PC-3 (cell line): ENCODE results near the gene ZNF835. TPM values are rescaled to one million over a fixed set of nuclear protein-coding genes. Genes with fewer than 3 reads are reported as not detected.

ENCODE experiments used
- ATAC-seq: fragments of 200-7000 bp; cut with Tn5 transposase; 2 replicates; pipeline ENCODE4 v1.9.1; 2020; ENCODE audit warnings: mild to moderate bottlenecking, moderate library complexity
- BruUV-seq: library from RNA; stranded (reverse); fragments of 400-500 nt; replicated peaks from 2 replicates; lab custom pipeline; 2021; lab: Mats Ljungman, UMichigan
- CTCF ChIA-PET: fragments of 300-600 bp; sonication (Branson Sonifier 250); formaldehyde crosslinking; loops from one replicate; lab custom pipeline; 2022; ENCODE audit warnings: antibody characterized with exemption; lab: Charles Lee
- POLR2A ChIA-PET: fragments of 300-600 bp; sonication (Branson Sonifier 250); formaldehyde crosslinking; loops from one replicate; lab custom pipeline; 2022; ENCODE audit warnings: antibody characterized with exemption; ENCODE audit not compliant: unreplicated experiment; lab: Charles Lee
- DNase-seq: peaks from one replicate; pipeline ENCODE4 v3.0.0-alpha.2; 2015
- H2AFZ ChIP-seq: fragments of 300-600 bp; sonication (generic); 2 replicates; pipeline ENCODE4 v1.6.0; 2016; ENCODE audit warnings: antibody characterized with exemption, low read length
- H3F3A ChIP-seq: fragments of 300-600 bp; sonication (generic); one replicate; pipeline ENCODE4 v1.6.0; 2017; ENCODE audit warnings: antibody characterized with exemption, low read length, control low read depth, mild to moderate bottlenecking; ENCODE audit not compliant: unreplicated experiment
- H3K27ac ChIP-seq: fragments of 300-600 bp; sonication (generic); 2 replicates; pipeline ENCODE4 v1.5.1; 2016; ENCODE audit warnings: mild to moderate bottlenecking, low read length
- H3K27me3 ChIP-seq: fragments of 300-600 bp; sonication (generic); 2 replicates; pipeline ENCODE4 v1.6.1; 2016; ENCODE audit warnings: low read length, mixed read lengths
- H3K36me3 ChIP-seq: fragments of 300-600 bp; sonication (generic); 2 replicates; pipeline ENCODE4 v1.6.1; 2016; ENCODE audit warnings: low read depth, mixed run types, low read length, mixed read lengths
- H3K4me1 ChIP-seq: fragments of 300-600 bp; sonication (generic); 2 replicates; pipeline ENCODE4 v1.5.1; 2016; ENCODE audit warnings: low read length; ENCODE audit not compliant: insufficient read depth
- H3K4me2 ChIP-seq: fragments of 300-600 bp; sonication (generic); 2 replicates; pipeline ENCODE4 v1.6.0; 2016; ENCODE audit warnings: low read length
- H3K4me3 ChIP-seq: fragments of 300-600 bp; sonication (generic); 2 replicates; pipeline ENCODE4 v1.5.1; 2016; ENCODE audit warnings: mild to moderate bottlenecking, low read length, mixed read lengths
- H3K79me2 ChIP-seq: fragments of 300-600 bp; sonication (generic); 2 replicates; pipeline ENCODE4 v1.6.1; 2017; ENCODE audit warnings: low read length, mixed read lengths
- H3K9ac ChIP-seq: fragments of 300-600 bp; sonication (generic); 2 replicates; pipeline ENCODE4 v1.6.0; 2016; ENCODE audit warnings: mild to moderate bottlenecking, low read length
- H3K9me2 ChIP-seq: fragments of 300-600 bp; sonication (generic); replicated peaks from 2 replicates; pipeline ENCODE4 v1.6.1; 2016; ENCODE audit warnings: mixed run types, low read length, mixed read lengths
- H3K9me3 ChIP-seq: fragments of 300-600 bp; sonication (generic); 2 replicates; pipeline ENCODE4 v1.6.1; 2016; ENCODE audit warnings: low read length, mixed read lengths
- H4K20me1 ChIP-seq: fragments of 300-600 bp; sonication (generic); 2 replicates; pipeline ENCODE4 v1.6.1; 2016; ENCODE audit warnings: low read length, mixed read lengths
- CTCF ChIP-seq: fragments of 300-600 bp; sonication (generic); conservative IDR thresholded peaks from 2 replicates; pipeline ENCODE4 v1.5.1; 2017; ENCODE audit warnings: antibody characterized with exemption, low read depth, mild to moderate bottlenecking, low read length
- EZH2 ChIP-seq: fragments of 300-600 bp; sonication (generic); IDR thresholded peaks from one replicate; pipeline ENCODE4 v1.6.1; 2017; ENCODE audit warnings: antibody characterized with exemption, mild to moderate bottlenecking, low read length; ENCODE audit not compliant: unreplicated experiment
- EZH2phosphoT487 ChIP-seq: fragments of 300-600 bp; sonication (generic); IDR thresholded peaks from 2 replicates; pipeline ENCODE4 v1.6.1; 2018; ENCODE audit warnings: mild to moderate bottlenecking, antibody characterized with exemption, low read length, borderline replicate concordance
- intact Hi-C: fragments of 100-400 bp; cut with micrococcal nuclease; formaldehyde crosslinking; loops from 2 replicates; pipeline ENCODE4 v1.9.0; 2023
- total RNA-seq: library from RNA; depleted of rRNA; stranded (reverse); fragments of >200 nt; gene quantifications from 2 replicates; pipeline ENCODE4 v1.2.3, GENCODE V29; 2014

ZNF835 gene
- total RNA-seq, 1 experiment from 2014 or later = not detected

GRCh38 chr19:56633021-56633420 lies 38.5 kb downstream of the ZNF835 start:
- no peak for TF ChIP-seq EZH2phosphoT487
- TF ChIP-seq EZH2 = no peak
- TF ChIP-seq CTCF = no peak
- POLR2A ChIA-PET = no interaction called here
- H3K9me2 ChIP-seq = no peaks in the 10 kb centered on the region
- H3K4me3 ChIP-seq = no peak overlapping the region
- no peaks in the 10 kb centered on the region for H3F3A ChIP-seq
- no peak overlapping the region for H2AFZ ChIP-seq
- H3K36me3 ChIP-seq = no peaks in the 10 kb centered on the region
- DNase-seq (no peak), ATAC-seq (no peak)
- no TSS peak for BruUV-seq
- H3K9me3 ChIP-seq = peaks cover 49% of the 10 kb centered on the region
- H4K20me1 ChIP-seq = no peaks in the 10 kb centered on the region
- intact Hi-C loops = no loop called here
- H3K79me2 ChIP-seq = no peaks in the 10 kb centered on the region
- H3K27ac ChIP-seq = no peak overlapping the region
- no peaks in the 10 kb centered on the region for H3K27me3 ChIP-seq
- H3K9ac ChIP-seq = no peak overlapping the region
- CTCF ChIA-PET = no interaction called here
- H3K4me1 ChIP-seq = no peaks in the 10 kb centered on the region
- no peak overlapping the region for H3K4me2 ChIP-seq

GRCh38 chr19:56625708-56626107 lies 45.8 kb downstream of the ZNF835 start:
- peaks cover 30% of the 10 kb centered on the region; the same call in 1 of the 2 replicates for H3K9me3 ChIP-seq
- no peak overlapping the region for H3K9ac ChIP-seq
- no peaks in the 10 kb centered on the region for H3K4me1 ChIP-seq
- no peaks in the 10 kb centered on the region for H3K79me2 ChIP-seq
- H2AFZ ChIP-seq = no peak overlapping the region
- DNase-seq (no peak), ATAC-seq (no peak)
- H3K27ac ChIP-seq = no peak overlapping the region
- H4K20me1 ChIP-seq = no peaks in the 10 kb centered on the region
- H3K4me3 ChIP-seq = no peak overlapping the region
- no peaks in the 10 kb centered on the region for H3K27me3 ChIP-seq
- peaks cover 49% of the 10 kb centered on the region for H3K36me3 ChIP-seq
- no peaks in the 10 kb centered on the region for H3F3A ChIP-seq
- no TSS peak for BruUV-seq
- TF ChIP-seq EZH2phosphoT487 (no peak), CTCF (no peak), EZH2 (no peak)
- H3K9me2 ChIP-seq = no peaks in the 10 kb centered on the region
- ChIA-PET POLR2A (no interaction called here), CTCF (no interaction called here)
- H3K4me2 ChIP-seq = no peak overlapping the region
- intact Hi-C loops = no loop called here

DNA sequence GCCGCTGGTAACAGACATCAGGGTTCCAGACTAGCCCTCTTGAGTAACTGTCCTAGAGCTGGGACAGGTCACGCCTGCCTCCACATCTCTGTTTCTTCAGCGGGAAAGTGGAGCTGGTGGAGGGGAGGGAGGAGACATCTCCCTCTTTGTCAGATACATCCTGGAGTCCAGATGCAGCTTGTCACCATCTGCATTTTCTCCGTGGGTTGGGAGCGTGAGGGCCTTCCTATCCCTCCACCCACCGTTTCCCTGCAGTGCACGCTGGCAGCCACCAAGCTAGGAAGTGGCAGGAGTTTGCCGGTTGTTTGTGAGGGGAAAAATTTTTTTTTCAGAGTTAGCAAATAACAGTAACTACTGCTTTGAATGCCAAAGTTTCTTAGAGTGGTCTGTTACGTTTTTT lies 48.6 kb downstream of the ZNF835 start:
- no peak for DNase-seq
- Histone ChIP-seq H3K27ac (no peak overlapping the region), H3K79me2 (no peaks in the 10 kb centered on the region), H2AFZ (no peak overlapping the region), H3K9me2 (no peaks in the 10 kb centered on the region), H3K36me3 (peaks cover 68% of the 10 kb centered on the region), H3K4me1 (no peaks in the 10 kb centered on the region), H3K4me2 (no peak overlapping the region), H3F3A (no peaks in the 10 kb centered on the region), H3K9me3 (peaks cover 29% of the 10 kb centered on the region; the same call in 1 of the 2 replicates), H4K20me1 (no peaks in the 10 kb centered on the region), H3K27me3 (no peaks in the 10 kb centered on the region), H3K4me3 (no peak overlapping the region), H3K9ac (no peak overlapping the region)
- BruUV-seq = no TSS peak
- POLR2A ChIA-PET = no interaction called here
- CTCF ChIA-PET = no interaction called here
- ATAC-seq = no peak
- intact Hi-C loops = no loop called here
- TF ChIP-seq CTCF (no peak), EZH2 (no peak), EZH2phosphoT487 (no peak)
